GM12878 (cell line): ENCODE results near the gene SYCE1L.

Experiments
- CREB1 ChIP-seq: IDR thresholded peaks from 2 replicates; pipeline ENCODE4 v1.6.1; 2012; ENCODE audit warnings: low read depth, mild to moderate bottlenecking, inconsistent platforms
- EP300 ChIP-seq, 2 experiments: fragments of 150-350 bp in 1 of 2; IDR thresholded peaks; 2 replicates each; pipeline ENCODE4 v1.6.1; 2011 to 2012; ENCODE audit warnings: low read depth in 2 of 2, low read length in 2 of 2, borderline replicate concordance in 1 of 2, improper control_type of control experiment in 1 of 2, inconsistent platforms in 1 of 2; ENCODE audit not compliant: control insufficient read depth in 1 of 2
- EZH2 ChIP-seq: IDR thresholded peaks from 2 replicates; pipeline ENCODE4 v1.6.1; 2012; ENCODE audit warnings: low read depth, mild to moderate bottlenecking, control low read depth, inconsistent platforms, low read length, borderline replicate concordance; ENCODE audit not compliant: control insufficient read depth
- NFIC ChIP-seq: IDR thresholded peaks from 2 replicates; pipeline ENCODE4 v1.6.1; 2012; ENCODE audit warnings: low read depth, mild to moderate bottlenecking, inconsistent platforms, low read length, moderate library complexity
- POLR2A ChIP-seq: IDR thresholded peaks from 2 replicates; pipeline ENCODE4 v1.6.1; 2011; ENCODE audit warnings: low read depth, mild to moderate bottlenecking, low read length
- RAD51 ChIP-seq: fragments of 450-650 bp; IDR thresholded peaks from 2 replicates; pipeline ENCODE4 v1.6.1; 2016; ENCODE audit warnings: moderate library complexity, mild to moderate bottlenecking, inconsistent platforms
- SMAD1 ChIP-seq: fragments of 450-650 bp; IDR thresholded peaks from 2 replicates; pipeline ENCODE4 v1.6.1; 2018; ENCODE audit warnings: mild to moderate bottlenecking, low read depth; ENCODE audit not compliant: partially characterized antibody
- SUZ12 ChIP-seq: fragments of 200-600 bp; sonication (generic); IDR thresholded peaks from one replicate; pipeline ENCODE4 v1.6.1; 2018; ENCODE audit warnings: antibody characterized with exemption, mild to moderate bottlenecking; ENCODE audit not compliant: unreplicated experiment
- TAF1 ChIP-seq: IDR thresholded peaks from 2 replicates; pipeline ENCODE4 v1.6.1; 2011; ENCODE audit warnings: mild to moderate bottlenecking, low read depth, low read length, borderline replicate concordance
- TCF12 ChIP-seq: IDR thresholded peaks from 2 replicates; pipeline ENCODE4 v1.6.1; 2011; ENCODE audit warnings: low read depth, mild to moderate bottlenecking, low read length
- TF ChIP-seq, protein P1 (sequence below), 3 experiments: IDR thresholded peaks in 2 of 3; conservative IDR thresholded peaks in 1 of 3; 2 replicates each; pipeline ENCODE4 v1.5.1; 2011; ENCODE audit warnings: low read depth in 3 of 3, low read length in 3 of 3, mild to moderate bottlenecking in 3 of 3, control low read depth in 2 of 3, moderate library complexity in 2 of 3, inconsistent platforms in 1 of 3, mixed read lengths in 1 of 3; ENCODE audit not compliant: control insufficient read depth in 2 of 3, insufficient read depth in 1 of 3; ENCODE audit errors: extremely low read depth in 1 of 3
- TF ChIP-seq, protein P2 (sequence below): IDR thresholded peaks from 2 replicates; pipeline ENCODE4 v1.6.1; 2011; ENCODE audit warnings: low read depth, mild to moderate bottlenecking, low read length, moderate library complexity, borderline replicate concordance; ENCODE audit errors: extremely low read depth

DNA sequence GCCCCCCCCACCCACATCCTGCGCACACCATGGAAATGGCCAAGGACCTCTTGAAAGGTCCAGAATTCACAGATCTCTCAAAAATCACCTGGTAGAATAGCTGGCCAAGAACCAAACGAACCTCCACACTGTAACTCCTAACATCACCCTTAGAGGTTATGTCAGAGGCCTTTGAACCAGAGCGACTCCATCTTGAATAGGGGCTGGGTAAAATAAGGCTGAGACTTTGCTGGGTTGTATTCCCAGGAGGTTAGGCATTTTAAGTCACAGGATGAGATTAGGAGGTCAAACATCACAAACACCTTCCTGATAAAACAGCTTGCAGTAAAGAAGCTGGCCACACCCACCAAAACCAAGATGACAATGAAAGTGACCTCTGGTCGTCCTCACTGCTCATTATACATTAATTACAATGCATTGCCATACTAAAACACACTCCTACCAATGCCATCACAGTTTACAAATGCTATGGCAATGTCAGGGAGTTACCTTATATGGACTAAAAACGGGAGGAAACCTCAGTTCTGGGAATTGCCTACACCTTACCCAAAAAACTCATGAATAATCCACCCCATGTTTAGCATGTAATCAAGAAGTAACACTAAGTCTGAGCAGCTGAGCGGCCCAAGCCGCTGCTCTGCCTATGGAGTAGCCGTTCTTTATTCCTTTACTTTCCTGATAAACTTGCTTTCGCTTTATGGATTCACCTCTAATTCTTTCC lies 34.8 kb downstream of the SYCE1L start:
- TF ChIP-seq, protein P1, sequence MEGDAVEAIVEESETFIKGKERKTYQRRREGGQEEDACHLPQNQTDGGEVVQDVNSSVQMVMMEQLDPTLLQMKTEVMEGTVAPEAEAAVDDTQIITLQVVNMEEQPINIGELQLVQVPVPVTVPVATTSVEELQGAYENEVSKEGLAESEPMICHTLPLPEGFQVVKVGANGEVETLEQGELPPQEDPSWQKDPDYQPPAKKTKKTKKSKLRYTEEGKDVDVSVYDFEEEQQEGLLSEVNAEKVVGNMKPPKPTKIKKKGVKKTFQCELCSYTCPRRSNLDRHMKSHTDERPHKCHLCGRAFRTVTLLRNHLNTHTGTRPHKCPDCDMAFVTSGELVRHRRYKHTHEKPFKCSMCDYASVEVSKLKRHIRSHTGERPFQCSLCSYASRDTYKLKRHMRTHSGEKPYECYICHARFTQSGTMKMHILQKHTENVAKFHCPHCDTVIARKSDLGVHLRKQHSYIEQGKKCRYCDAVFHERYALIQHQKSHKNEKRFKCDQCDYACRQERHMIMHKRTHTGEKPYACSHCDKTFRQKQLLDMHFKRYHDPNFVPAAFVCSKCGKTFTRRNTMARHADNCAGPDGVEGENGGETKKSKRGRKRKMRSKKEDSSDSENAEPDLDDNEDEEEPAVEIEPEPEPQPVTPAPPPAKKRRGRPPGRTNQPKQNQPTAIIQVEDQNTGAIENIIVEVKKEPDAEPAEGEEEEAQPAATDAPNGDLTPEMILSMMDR (IDR thresholded peaks at IDR 0.05 in 2 of 3, conservative IDR thresholded peaks at IDR 0.05 in 1 of 3; ENCODE audit: control insufficient read depth in 2 of 3, extremely low read depth in 1 of 3, insufficient read depth in 1 of 3, low read depth in 3 of 3, low read length in 3 of 3), result no peak
- TF ChIP-seq EP300 (IDR thresholded peaks at IDR 0.05; ENCODE audit: borderline replicate concordance in 1 of 2, control insufficient read depth in 1 of 2, low read depth in 2 of 2, low read length in 2 of 2) (no peak), TCF12 (no peak), CREB1 (no peak), RAD51 (no peak), POLR2A (no peak), TAF1 (no peak), EZH2 (no peak), SMAD1 (no peak), NFIC (no peak), SUZ12 (no peak)
- TF ChIP-seq, protein P2, sequence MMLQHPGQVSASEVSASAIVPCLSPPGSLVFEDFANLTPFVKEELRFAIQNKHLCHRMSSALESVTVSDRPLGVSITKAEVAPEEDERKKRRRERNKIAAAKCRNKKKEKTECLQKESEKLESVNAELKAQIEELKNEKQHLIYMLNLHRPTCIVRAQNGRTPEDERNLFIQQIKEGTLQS, result no peak
